CD4-positive, CD25-positive, alpha-beta regulatory T cell (primary cell): Measurements from ENCODE around the gene HEPACAM2. TPM values are rescaled to one million over a fixed set of nuclear protein-coding genes. Genes with fewer than 3 reads are reported as not detected.

Experiments
- polyA plus RNA-seq, 4 donors: library from polyadenylated mRNA; unstranded; fragments of 300-500 nt; fragmentation: Illumina TruSeq; gene quantifications; one replicate each; pipeline ENCODE4 v1.2.3, GENCODE V29; 2021
- total RNA-seq: library from RNA; stranded (reverse); gene quantifications from one replicate; pipeline ENCODE4 v1.2.3, GENCODE V29; 2022

HEPACAM2 gene
- total and polyA plus RNA-seq, 5 donors from 2014 or later: not detected

Other genes with a start within 250 kb of the HEPACAM2 start
- 42.4 TPM for gene SAMD9, start 108.5 kb downstream of the HEPACAM2 start, total RNA-seq
- 10 to 100 TPM; 27.6 to 34.4 (median 29.0) TPM for gene SAMD9, start 108.5 kb downstream of the HEPACAM2 start, polyA plus RNA-seq
- 46.3 TPM for gene SAMD9L, start 78.1 kb downstream of the HEPACAM2 start, total RNA-seq
- 10 to 100 TPM; 29.8 to 53.5 (median 43.3) TPM for gene SAMD9L, start 78.1 kb downstream of the HEPACAM2 start, polyA plus RNA-seq
- 41.2 TPM for gene VPS50, start 5.9 kb upstream of the HEPACAM2 start, total RNA-seq
- gene VPS50, start 5.9 kb upstream of the HEPACAM2 start, polyA plus RNA-seq: 10 to 100 TPM; 10.2 to 13.5 (median 10.9) TPM